A549 treated with ZK216348 at 1 μM for 4 hours (cell line): ENCODE measurements around the gene PLPP4. TPM values are rescaled to one million over a fixed set of nuclear protein-coding genes. Genes with fewer than 3 reads are reported as not detected.

Source experiments
- total RNA-seq: library from RNA; stranded (reverse); fragments of 200-300 nt; extraction: Qiagen RNA extraction; gene quantifications from 5 replicates; pipeline ENCODE4 v1.2.3, GENCODE V29; 2022; ENCODE audit warnings: low read depth

The PLPP4 gene
- total RNA-seq: 0.25 TPM in 1 of 5 replicates, not detected in the others

DNA sequence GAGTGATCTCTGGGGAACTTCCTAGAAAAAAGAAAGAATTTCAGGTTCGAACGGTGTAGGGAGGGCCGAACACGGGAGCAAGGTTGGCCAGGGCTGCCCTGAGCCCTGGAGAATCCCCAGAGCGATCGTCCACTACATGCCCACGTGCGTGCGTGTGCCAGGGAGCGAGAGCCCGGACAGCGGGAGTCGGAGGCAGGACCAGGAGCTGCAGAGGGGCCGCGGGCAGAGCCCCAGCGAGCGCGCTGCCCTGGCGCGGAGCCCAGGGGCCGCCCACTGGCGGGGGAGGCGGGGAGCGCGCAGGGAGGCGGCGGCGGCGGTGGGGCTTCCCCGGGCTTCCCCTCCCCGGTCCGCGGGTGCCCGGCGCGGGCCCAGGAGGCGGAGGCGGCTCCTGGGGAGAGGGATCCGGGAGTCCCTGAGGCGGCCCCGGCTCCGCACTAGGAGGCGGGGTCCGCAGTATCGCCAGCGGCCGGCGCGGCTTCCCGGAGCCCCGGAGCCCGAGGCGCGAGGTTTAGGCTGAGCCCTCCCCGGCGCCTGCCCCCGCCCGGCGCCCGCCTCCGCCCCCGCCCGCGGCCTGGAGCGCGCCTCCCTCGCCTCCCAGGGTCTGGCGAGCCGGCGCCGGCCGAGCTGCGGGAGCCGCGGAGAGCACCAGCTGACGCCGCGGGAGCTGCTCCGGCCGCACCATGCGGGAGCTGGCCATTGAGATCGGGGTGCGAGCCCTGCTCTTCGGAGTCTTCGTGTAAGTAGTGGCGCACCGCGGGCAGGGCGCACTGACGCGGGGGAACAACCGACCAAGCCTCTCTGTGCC lies at the start of gene PLPP4:
Gene PLPP4 (plus strand): TSS at position 602 of the 805 bp plus-strand sequence. CDS start 79 bp downstream, at position 681.

